Heart right ventricle (tissue), 16 donors: Measurements from ENCODE around the gene SRSF2. TPM values are rescaled to one million over a fixed set of nuclear protein-coding genes. Genes with fewer than 3 reads are reported as not detected.
"Not testable (repeated sequence)": the region's sequence is repeated elsewhere in the genome, so short reads cannot be mapped to it uniquely, and the experiment has no call there.

Experiments used
- ATAC-seq, 8 donors: fragments of 200-7000 bp; cut with Tn5 transposase; one replicate each; pipeline ENCODE4 v1.9.1; 2020; ENCODE audit warnings: mild to moderate bottlenecking in 8 of 8, moderate library complexity in 8 of 8, moderate number of reproducible peaks in 1 of 8
- DNase-seq, 2 donors: peaks; one replicate each; pipeline ENCODE4 v3.0.0-alpha.2; 2020
- H3K27ac ChIP-seq, 10 donors: fragments of 200-600 bp; sonication (generic) in 2 of 10; one replicate each; pipeline versions ENCODE4 v1.5.0 to v1.8.0; 2020 to 2022; ENCODE audit warnings: mild to moderate bottlenecking in 3 of 10
- H3K27me3 ChIP-seq, 7 donors: fragments of 200-600 bp; one replicate each; pipeline ENCODE4 v1.8.0; 2021 to 2022; ENCODE audit warnings: mild to moderate bottlenecking in 2 of 7
- H3K36me3 ChIP-seq, 9 donors: fragments of 200-600 bp; sonication (generic) in 1 of 9; one replicate each; pipeline versions ENCODE4 v1.5.0 to v1.8.0; 2020 to 2022; ENCODE audit warnings: mild to moderate bottlenecking in 2 of 9
- H3K4me1 ChIP-seq, 9 donors: fragments of 200-600 bp; sonication (generic) in 1 of 9; one replicate each; pipeline versions ENCODE4 v1.5.0 to v1.8.0; 2020 to 2022; ENCODE audit warnings: mild to moderate bottlenecking in 4 of 9
- H3K4me3 ChIP-seq, 10 donors: fragments of 200-600 bp; sonication (generic) in 2 of 10; one replicate each; pipeline versions ENCODE4 v1.5.0 to v1.8.0; 2020 to 2022; ENCODE audit warnings: mild to moderate bottlenecking in 7 of 10, moderate library complexity in 2 of 10
- H3K9me3 ChIP-seq, 11 donors: fragments of 200-600 bp in 10 of 11; sonication (generic) in 2 of 11; one replicate each; pipeline versions ENCODE4 v1.5.0 to v1.8.0; 2013 to 2022; ENCODE audit warnings: mild to moderate bottlenecking in 2 of 11, control low read depth in 1 of 11, moderate library complexity in 1 of 11
- whole genome bisulfite sequencing, 2 donors: extraction: QIAGEN DNeasy Blood & Tissue Kit; methylation state at CpG; one replicate each; pipeline ENCODE4 v1.1.7; 2013; ENCODE audit warnings: inconsistent platforms in 1 of 2; 5-methylcytosine and 5-hydroxymethylcytosine counted together
- intact Hi-C, 10 donors: fragments of 100-400 bp; cut with DNase I; formaldehyde crosslinking; loops; one replicate each; pipeline versions ENCODE4 v1.11.1 to v1.14.2; 2022
- polyA plus RNA-seq, 2 donors: library from polyadenylated mRNA; stranded (reverse); fragments of 200-250 nt; gene quantifications; one replicate each; pipeline ENCODE4 v1.2.3, GENCODE V29; 2013
- total RNA-seq, 10 donors: library from RNA; stranded (reverse); fragmentation: NEBNext Ultra II Directional in 3 of 10; extraction: Animal tissue kit (Norgen Biotek cat#: 25700) in 3 of 10; gene quantifications; one replicate each; pipeline versions ENCODE4 v1.2.1 to v1.2.4, GENCODE V29; 2021 to 2023
- TF ChIP-seq, protein P1 (sequence below), 9 donors: fragments of 200-600 bp; sonication (generic) in 2 of 9; IDR thresholded peaks; one replicate each; pipeline versions ENCODE4 v1.5.0 to v1.8.0; 2021 to 2022; ENCODE audit warnings: antibody characterized with exemption in 9 of 9, mild to moderate bottlenecking in 5 of 9, moderate library complexity in 1 of 9
- donor health status: Arrhythmogenic right ventricular cardiomyopathy.
- donor health status: ischemic (EF 13 %, LVEDD 7.1; RV severe dilation, severe dysfunction).
- donor health status: healthy with polysubstance abuse.
- donor health status: DM: no; HTN: yes; CAD: no.
- donor health status: DM: no; HTN: no; CAD: no.
- donor health status: ischemic (EF 25% LVEDD 6.9; RV normal size, moderate dysfunction).
- donor health status: ischemic (EF 25% LVEDD 5.7; RV mildly dilated, moderate dysfunction).
- donor health status: healthy.
- donor health status: DM: yes; HTN: yes; CAD: no.
- donor health status: Ischemic cardiomyopathy.
- donor health status: ischemic (EF 35%, LVEDD 5.7; RV mildly dilated, moderate dysfunction).
- donor health status: nonischemic (EF 11% LVEDD 7.7; RV severe dilation, severe dysfunction).
- donor health status: DM: yes; HTN: yes; CAD: no.
- donor health status: PGD.
- donor health status: ischemic (EF 29% LVEDD 5.4; RV normal size, mild dysfunction).
- donor health status: nonischemic (EF 23%, LVEDD 6.1; RV moderate dilation, normal function).

SRSF2 gene
- total and polyA plus RNA-seq, 12 donors: 58.8 to 109 (median 79.8) TPM

DNA sequence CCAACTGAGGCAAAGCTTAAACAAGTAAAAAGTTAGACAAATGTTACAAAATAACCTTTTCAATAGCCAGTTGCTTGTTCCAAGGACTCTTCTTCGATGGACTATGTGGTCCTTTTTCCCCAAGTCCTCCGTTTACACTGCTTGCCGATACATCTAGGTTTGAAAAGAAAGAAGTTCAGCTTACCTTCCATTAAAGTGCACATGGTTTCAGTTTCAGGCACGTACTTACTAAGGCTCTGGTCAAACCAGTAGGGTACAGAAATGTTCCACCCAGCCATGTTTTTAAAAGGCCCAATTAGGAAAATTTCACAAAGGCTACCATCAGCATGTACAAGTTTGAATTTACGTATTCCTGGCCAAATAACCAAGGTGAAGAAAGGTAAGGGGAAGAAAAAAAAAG lies 2.1 kb downstream of the SRSF2 start:
- Histone ChIP-seq H3K27ac (peak overlapping the region in 8 of 10 donors; percentile 19 to 99 (median 99)), H3K27me3 (no peaks in the 10 kb centered on the region), H3K9me3 (no peaks in the 10 kb centered on the region), H3K36me3 (peaks cover 0 to 65% (median 37%) of the 10 kb centered on the region in 9 donors), H3K4me3 (peak overlapping the region in 9 of 10 donors; percentile 84 to 97 (median 93)), H3K4me1 (peaks cover 11 to 75% (median 61%) of the 10 kb centered on the region in 9 donors)
- DNase-seq (no peak), ATAC-seq (no peak)
- intact Hi-C loops: no loop called here
- TF ChIP-seq, protein P1, sequence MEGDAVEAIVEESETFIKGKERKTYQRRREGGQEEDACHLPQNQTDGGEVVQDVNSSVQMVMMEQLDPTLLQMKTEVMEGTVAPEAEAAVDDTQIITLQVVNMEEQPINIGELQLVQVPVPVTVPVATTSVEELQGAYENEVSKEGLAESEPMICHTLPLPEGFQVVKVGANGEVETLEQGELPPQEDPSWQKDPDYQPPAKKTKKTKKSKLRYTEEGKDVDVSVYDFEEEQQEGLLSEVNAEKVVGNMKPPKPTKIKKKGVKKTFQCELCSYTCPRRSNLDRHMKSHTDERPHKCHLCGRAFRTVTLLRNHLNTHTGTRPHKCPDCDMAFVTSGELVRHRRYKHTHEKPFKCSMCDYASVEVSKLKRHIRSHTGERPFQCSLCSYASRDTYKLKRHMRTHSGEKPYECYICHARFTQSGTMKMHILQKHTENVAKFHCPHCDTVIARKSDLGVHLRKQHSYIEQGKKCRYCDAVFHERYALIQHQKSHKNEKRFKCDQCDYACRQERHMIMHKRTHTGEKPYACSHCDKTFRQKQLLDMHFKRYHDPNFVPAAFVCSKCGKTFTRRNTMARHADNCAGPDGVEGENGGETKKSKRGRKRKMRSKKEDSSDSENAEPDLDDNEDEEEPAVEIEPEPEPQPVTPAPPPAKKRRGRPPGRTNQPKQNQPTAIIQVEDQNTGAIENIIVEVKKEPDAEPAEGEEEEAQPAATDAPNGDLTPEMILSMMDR (IDR thresholded peaks at IDR 0.05): peak in 1 of 9 donors; percentile 8
- WGBS, 2 donors: 10 to 14% methylated on average over 5 of the region's 5 CpGs

DNA sequence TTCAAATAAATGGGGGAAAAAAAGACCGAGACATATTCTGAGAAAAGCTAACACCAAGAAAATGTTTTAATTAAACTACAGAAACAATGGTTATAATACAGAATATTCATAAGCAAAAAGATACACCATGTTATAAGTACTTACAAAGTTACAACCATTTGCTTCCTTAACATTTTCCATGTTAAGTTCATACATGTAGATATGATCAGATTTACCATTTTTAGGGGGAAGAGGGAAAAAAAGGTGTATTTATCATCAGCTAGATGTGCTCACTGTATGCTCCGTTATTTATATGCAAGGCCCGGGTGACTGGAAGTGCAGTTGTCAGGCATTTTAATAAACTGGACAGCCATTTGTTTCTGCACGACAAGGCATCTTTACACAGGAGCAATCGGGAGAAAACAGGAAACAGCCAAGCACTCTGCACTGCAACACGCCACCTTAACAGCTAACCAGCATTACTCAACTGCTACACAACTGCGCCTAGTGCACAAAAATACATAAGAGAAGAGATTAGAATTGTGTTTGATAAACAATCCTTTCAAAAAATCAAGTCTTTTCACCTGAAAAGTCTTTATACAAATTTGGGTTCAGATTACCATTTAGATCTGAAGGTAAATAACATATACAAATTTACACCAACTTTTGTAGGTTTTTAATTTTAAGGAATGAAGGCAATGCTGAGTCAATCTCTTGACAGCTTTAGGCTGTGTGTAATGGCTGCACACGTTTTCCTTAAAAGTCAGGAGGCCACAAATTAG lies 2.9 kb downstream of the SRSF2 start:
- H3K4me1 ChIP-seq: peaks cover 11 to 75% (median 62%) of the 10 kb centered on the region in 9 donors
- TF ChIP-seq, protein P1 (IDR thresholded peaks at IDR 0.05): no peak

GRCh38 chr17:76733618-76733957 lies 3.5 kb downstream of the SRSF2 start:
- 63 to 68% methylated on average over 1 of the region's 1 CpG for WGBS, 2 donors
- peaks cover 11 to 75% (median 57%) of the 10 kb centered on the region in 9 donors for H3K4me1 ChIP-seq
- no peaks in the 10 kb centered on the region for H3K9me3 ChIP-seq
- DNase-seq: no peak
- TF ChIP-seq, protein P1 (IDR thresholded peaks at IDR 0.05): no peak
- ATAC-seq: no peak
- intact Hi-C loops: no loop called here
- H3K36me3 ChIP-seq: peaks cover 0 to 69% (median 40%) of the 10 kb centered on the region in 9 donors
- H3K27me3 ChIP-seq: no peaks in the 10 kb centered on the region
- peak overlapping the region in 3 of 10 donors; percentile 99 for H3K27ac ChIP-seq
- peak overlapping the region in 3 of 10 donors; percentile 17 to 93 (median 90) for H3K4me3 ChIP-seq

More for the DNA sequence above, 2.9 kb downstream of the SRSF2 start:
- intact Hi-C loops: no loop called here
- H3K9me3 ChIP-seq: no peaks in the 10 kb centered on the region
- ATAC-seq (no peak), DNase-seq (no peak)
- H3K27ac ChIP-seq: peak overlapping the region in 7 of 10 donors; percentile 19 to 99 (median 99)
- no peaks in the 10 kb centered on the region for H3K27me3 ChIP-seq
- H3K4me3 ChIP-seq: peak overlapping the region in 8 of 10 donors; percentile 0 to 97 (median 92)
- 15 to 18% methylated on average over 8 of the region's 8 CpGs for WGBS, 2 donors
- peaks cover 0 to 67% (median 40%) of the 10 kb centered on the region in 9 donors for H3K36me3 ChIP-seq

GRCh38 chr17:76732734-76733617 lies 4.2 kb downstream of the SRSF2 start:
- ATAC-seq (no peak), DNase-seq (no peak)
- TF ChIP-seq, protein P1 (IDR thresholded peaks at IDR 0.05): no peak
- H3K9me3 ChIP-seq: no peaks in the 10 kb centered on the region
- H3K27ac ChIP-seq: peak overlapping the region in 2 of 10 donors; percentile 99
- intact Hi-C loops: no loop called here
- WGBS, 2 donors: 58 to 66% methylated on average over 3 of the region's 3 CpGs
- H3K36me3 ChIP-seq: peaks cover 0 to 69% (median 40%) of the 10 kb centered on the region in 9 donors
- H3K27me3 ChIP-seq: no peaks in the 10 kb centered on the region
- H3K4me3 ChIP-seq: peak overlapping the region in 2 of 10 donors; percentile 17 to 93
- peaks cover 11 to 74% (median 57%) of the 10 kb centered on the region in 9 donors for H3K4me1 ChIP-seq

- 90 to 92% methylated on average over 13 of the region's 13 CpGs for WGBS, 2 donors
- peak overlapping the region in 3 of 10 donors; percentile 12 to 99 (median 36) for H3K27ac ChIP-seq
- H3K9me3 ChIP-seq, H3K4me3 ChIP-seq, H3K27me3 ChIP-seq, DNase-seq, intact Hi-C loops, ATAC-seq: not testable (repeated sequence)
- H3K36me3 ChIP-seq: peaks cover 0 to 69% (median 40%) of the 10 kb centered on the region in 9 donors
- peaks cover 15 to 82% (median 65%) of the 10 kb centered on the region in 9 donors for H3K4me1 ChIP-seq
Measured at GRCh38 chr17:76731800-76732733, 5.1 kb downstream of the SRSF2 start.
